IMR-90 (cell line): ENCODE data around the gene EPN2. TPM values are rescaled to one million over a fixed set of nuclear protein-coding genes. Genes with fewer than 3 reads are reported as not detected.
A peak's percentile ranks its signal among the peaks of the same experiment; 100 is the strongest.

Experiments
- ATAC-seq: fragments of 200-7000 bp; cut with Tn5 transposase; 2 replicates; pipeline ENCODE4 v1.9.1; 2020; ENCODE audit warnings: low read depth, mild to moderate bottlenecking, moderate library complexity
- BruUV-seq: library from RNA; stranded (reverse); fragments of 400-500 nt; replicated peaks from 2 replicates; lab custom pipeline; 2021; lab: Mats Ljungman, UMichigan
- CTCF ChIA-PET: fragments of 300-600 bp; formaldehyde crosslinking; extraction: SDS; loops from one replicate; lab custom pipeline; 2021; ENCODE audit warnings: antibody characterized with exemption; lab: Yijun Ruan, JAX
- POLR2A ChIA-PET: fragments of 300-600 bp; sonication (Branson Sonifier 250); formaldehyde crosslinking; loops from one replicate; lab custom pipeline; 2022; ENCODE audit warnings: antibody characterized with exemption; ENCODE audit not compliant: unreplicated experiment; lab: Charles Lee
- DNase-seq: peaks from one replicate; pipeline ENCODE4 v3.0.0; 2013
- H2AFZ ChIP-seq: replicated peaks from 2 replicates; pipeline ENCODE3; 2013; ENCODE audit warnings: low read length, mild to moderate bottlenecking; ENCODE audit not compliant: poor library complexity
- H2AK5ac ChIP-seq: 2 replicates; pipeline ENCODE4 v1.6.1; 2013; ENCODE audit warnings: low read depth, low read length, inconsistent platforms
- H2AK9ac ChIP-seq: replicated peaks from 2 replicates; pipeline ENCODE3; 2013; ENCODE audit warnings: mild to moderate bottlenecking, low read depth, low read length, moderate library complexity; ENCODE audit not compliant: poor library complexity
- H2BK120ac ChIP-seq: 2 replicates; pipeline ENCODE4 v1.6.1; 2013; ENCODE audit warnings: low read depth, low read length, inconsistent platforms
- H2BK15ac ChIP-seq: 3 replicates; pipeline ENCODE4 v1.6.1; 2013; ENCODE audit warnings: low read depth, low read length, inconsistent platforms
- H2BK20ac ChIP-seq: 2 replicates; pipeline ENCODE4 v1.6.1; 2013; ENCODE audit warnings: low read depth, mild to moderate bottlenecking, inconsistent platforms, low read length, moderate library complexity
- H2BK5ac ChIP-seq: 2 replicates; pipeline ENCODE4 v1.6.1; 2013; ENCODE audit warnings: mild to moderate bottlenecking, low read depth, low read length, inconsistent platforms; ENCODE audit not compliant: poor library complexity, severe bottlenecking
- H3K14ac ChIP-seq: replicated peaks from 2 replicates; pipeline ENCODE4 v1.6.1; 2013; ENCODE audit warnings: low read depth, low read length, inconsistent platforms
- H3K18ac ChIP-seq: 2 replicates; pipeline ENCODE4 v1.6.1; 2013; ENCODE audit warnings: low read depth, low read length, control low read depth
- H3K23ac ChIP-seq: 2 replicates; pipeline ENCODE4 v1.6.1; 2013; ENCODE audit warnings: low read depth, low read length, inconsistent platforms
- H3K27ac ChIP-seq: 2 replicates; pipeline ENCODE4 v1.5.1; 2013; ENCODE audit warnings: mild to moderate bottlenecking, control low read depth, low read length; ENCODE audit not compliant: insufficient read depth
- H3K27me3 ChIP-seq: 2 replicates; pipeline ENCODE4 v1.6.1; 2013; ENCODE audit warnings: low read length; ENCODE audit not compliant: control insufficient read depth, insufficient read depth
- H3K36me3 ChIP-seq: 2 replicates; pipeline ENCODE4 v1.6.1; 2013; ENCODE audit warnings: low read length, mixed read lengths; ENCODE audit not compliant: control insufficient read depth, insufficient read depth
- H3K4ac ChIP-seq: 2 replicates; pipeline ENCODE4 v1.6.1; 2013; ENCODE audit warnings: low read depth, low read length, inconsistent platforms
- H3K4me1 ChIP-seq: 2 replicates; pipeline ENCODE4 v1.6.1; 2013; ENCODE audit warnings: low read length, mixed read lengths; ENCODE audit not compliant: control insufficient read depth, insufficient read depth
- H3K4me2 ChIP-seq: 2 replicates; pipeline ENCODE4 v1.6.1; 2013; ENCODE audit warnings: low read depth, mild to moderate bottlenecking, control low read depth, low read length, moderate library complexity
- H3K4me3 ChIP-seq: 2 replicates; pipeline ENCODE4 v1.5.1; 2013; ENCODE audit warnings: low read depth, mild to moderate bottlenecking, control low read depth, low read length, moderate library complexity; ENCODE audit not compliant: insufficient read depth
- H3K56ac ChIP-seq: 2 replicates; pipeline ENCODE4 v1.6.1; 2013; ENCODE audit warnings: low read length, inconsistent platforms; ENCODE audit not compliant: insufficient read depth; ENCODE audit errors: extremely low read depth
- H3K79me1 ChIP-seq, 2 experiments: 2 replicates each; pipeline ENCODE4 v1.6.1; 2013; ENCODE audit warnings: low read length in 2 of 2, inconsistent platforms in 1 of 2, low read depth in 1 of 2
- H3K9ac ChIP-seq: 2 replicates; pipeline ENCODE4 v1.6.1; 2013; ENCODE audit warnings: low read depth, low read length, control low read depth
- H3K9me1 ChIP-seq: 2 replicates; pipeline ENCODE4 v1.6.1; 2013; ENCODE audit warnings: low read length, inconsistent platforms; ENCODE audit not compliant: insufficient read depth
- H3K9me3 ChIP-seq: 2 replicates; pipeline ENCODE4 v1.6.1; 2013; ENCODE audit warnings: low read length; ENCODE audit not compliant: control insufficient read depth, insufficient read depth
- H4K20me1 ChIP-seq: 2 replicates; pipeline ENCODE4 v1.6.1; 2013; ENCODE audit warnings: low read length, inconsistent platforms; ENCODE audit not compliant: insufficient read depth
- H4K5ac ChIP-seq: 2 replicates; pipeline ENCODE4 v1.6.1; 2013; ENCODE audit warnings: mild to moderate bottlenecking, low read depth, low read length, control low read depth
- H4K8ac ChIP-seq, 2 experiments: 2 replicates each; pipeline ENCODE4 v1.6.1; 2013; ENCODE audit warnings: low read depth in 2 of 2, low read length in 2 of 2, control low read depth in 1 of 2, inconsistent platforms in 1 of 2
- H4K91ac ChIP-seq: 2 replicates; pipeline ENCODE4 v1.6.1; 2013; ENCODE audit warnings: low read depth, low read length, inconsistent platforms; ENCODE audit not compliant: insufficient read depth
- BHLHE40 ChIP-seq: fragments of 150-350 bp; IDR thresholded peaks from 2 replicates; pipeline ENCODE4 v1.6.1; 2016; ENCODE audit warnings: mild to moderate bottlenecking, low read depth, low read length
- ELK1 ChIP-seq: fragments of 150-350 bp; IDR thresholded peaks from 2 replicates; pipeline ENCODE4 v1.6.1; 2016; ENCODE audit warnings: low read depth, mild to moderate bottlenecking, low read length, moderate library complexity, borderline replicate concordance
- NFE2L2 ChIP-seq: fragments of 150-350 bp; IDR thresholded peaks from 2 replicates; pipeline ENCODE4 v1.6.1; 2016; ENCODE audit warnings: low read depth, mild to moderate bottlenecking, low read length
- WGBS, 2 experiments: methylation state at CpG; one replicate each; pipeline versions ENCODE4 v1.1.5 to v1.1.7; 2013; ENCODE audit warnings: missing lambda C conversion rate in 2 of 2; ENCODE audit not compliant: insufficient read length in 1 of 2; ENCODE audit errors: extremely low coverage in 2 of 2; 5-methylcytosine and 5-hydroxymethylcytosine counted together
- dilution Hi-C: fragments of 300-500 bp; cut with HindIII; formaldehyde crosslinking; loops from one replicate; pipeline ENCODE4 v1.14.3; 2018; ENCODE audit warnings: low sequenced_read_pairs; ENCODE audit not compliant: unreplicated experiment
- in situ Hi-C: fragments of 300-500 bp; cut with MboI; formaldehyde crosslinking; loops from 3 replicates; pipeline ENCODE4 v1.14.3; 2019; ENCODE audit warnings: low sequenced_read_pairs, inconsistent platforms, mixed read lengths
- intact Hi-C: fragments of 100-400 bp; cut with micrococcal nuclease; formaldehyde crosslinking; loops from 2 replicates; pipeline ENCODE4 v1.10.0; 2022
- polyA plus RNA-seq, 3 experiments: library from polyadenylated mRNA; depleted of rRNA; stranded (reverse); fragments of >200 nt; gene quantifications; 2 replicates each; pipeline ENCODE4 v1.2.3, GENCODE V29; 2012; ENCODE audit warnings: low replicate concordance in 1 of 3
- total RNA-seq: library from RNA; depleted of rRNA; stranded (reverse); fragments of >200 nt; gene quantifications from 2 replicates; pipeline ENCODE4 v1.2.3, GENCODE V29; 2012

The EPN2 gene
- total and polyA plus RNA-seq, 2 of the 4 experiments (the other 2 are of a cell fraction): 14.9 to 25.3 TPM

DNA sequence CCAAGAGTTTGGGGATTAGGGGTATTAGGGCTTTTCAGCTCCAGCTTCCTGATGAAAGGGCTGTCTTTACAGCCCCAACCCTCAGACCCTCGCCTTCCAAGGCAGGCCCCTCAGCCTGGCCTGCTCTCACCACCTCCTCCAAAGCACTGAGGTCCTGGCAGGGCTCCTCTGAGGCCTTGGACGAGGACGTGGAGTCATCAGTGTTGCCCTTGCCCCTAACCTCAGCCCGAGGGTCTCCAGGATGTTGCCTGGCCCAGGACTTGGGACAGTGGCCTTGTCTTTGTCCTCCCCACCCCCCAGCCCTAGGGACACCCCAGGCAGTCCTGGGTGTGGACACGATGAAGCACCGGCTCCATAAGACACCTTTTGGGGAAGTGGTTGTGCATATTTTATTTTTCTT, 97.2 kb downstream of the EPN2 start:
- H3K79me1 ChIP-seq: peaks cover 0 to 32% of the 10 kb centered on the region in 2 experiments; a peak in 2 of 4 replicates
- intact Hi-C loops: no loop called here
- H3K4me2 ChIP-seq: no peak overlapping the region
- no peak overlapping the region for H4K91ac ChIP-seq
- H3K9me3 ChIP-seq: no peaks in the 10 kb centered on the region
- no peak overlapping the region for H2BK5ac ChIP-seq
- no peak overlapping the region for H3K14ac ChIP-seq
- in situ Hi-C loops: no loop called here
- WGBS, 2 experiments: no CpG with 5 or more reads among the region's 6 CpGs
- H3K27me3 ChIP-seq: no peaks in the 10 kb centered on the region
- BruUV-seq: no TSS peak
- no peak overlapping the region for H4K5ac ChIP-seq
- no peak overlapping the region for H2AFZ ChIP-seq
- CTCF ChIA-PET: no interaction called here
- H3K27ac ChIP-seq: no peak overlapping the region
- no peak overlapping the region for H3K4me3 ChIP-seq
- H2BK20ac ChIP-seq: no peak overlapping the region
- H3K9ac ChIP-seq: no peak overlapping the region
- no peak overlapping the region for H4K8ac ChIP-seq
- no peak overlapping the region for H2AK9ac ChIP-seq
- ATAC-seq: no peak
- no peak overlapping the region for H2BK15ac ChIP-seq
- no peak for TF ChIP-seq BHLHE40
- no peak for TF ChIP-seq NFE2L2
- TF ChIP-seq ELK1: no peak
- peak overlapping the region; percentile 24; the same call in 1 of the 2 replicates for H2AK5ac ChIP-seq
- POLR2A ChIA-PET: no interaction called here
- peaks cover 18% of the 10 kb centered on the region; the same call in 1 of the 2 replicates for H3K36me3 ChIP-seq
- H3K23ac ChIP-seq: no peak overlapping the region
- H3K4ac ChIP-seq: no peak overlapping the region
- no peak overlapping the region for H3K18ac ChIP-seq
- DNase-seq: no peak
- H3K56ac ChIP-seq: no peak overlapping the region
- H4K20me1 ChIP-seq: peaks cover 4% of the 10 kb centered on the region; the same call in 1 of the 2 replicates
- dilution Hi-C loops: no loop called here
- H3K4me1 ChIP-seq: peaks cover 27% of the 10 kb centered on the region
- H2BK120ac ChIP-seq: no peak overlapping the region
- H3K9me1 ChIP-seq: peaks cover 37% of the 10 kb centered on the region
